Uterus (tissue), 2 donors: ENCODE measurements around the gene TMEM97.

ENCODE experiments used
- POLR2A ChIP-seq, 2 donors: fragments of 450-650 bp; IDR thresholded peaks; one replicate each; pipeline ENCODE4 v1.6.1; 2016; ENCODE audit warnings: antibody characterized with exemption in 2 of 2, mild to moderate bottlenecking in 1 of 2, moderate library complexity in 1 of 2
- TF ChIP-seq, protein P1 (sequence below), 4 experiments: fragments of 200-600 bp in 2 of 4; fragments of 450-650 bp in 2 of 4; sonication (generic) in 2 of 4; IDR thresholded peaks; one replicate each; pipeline ENCODE4 v1.5.1; 2016 to 2019; ENCODE audit warnings: antibody characterized with exemption in 4 of 4, mild to moderate bottlenecking in 2 of 4, moderate library complexity in 1 of 4

DNA sequence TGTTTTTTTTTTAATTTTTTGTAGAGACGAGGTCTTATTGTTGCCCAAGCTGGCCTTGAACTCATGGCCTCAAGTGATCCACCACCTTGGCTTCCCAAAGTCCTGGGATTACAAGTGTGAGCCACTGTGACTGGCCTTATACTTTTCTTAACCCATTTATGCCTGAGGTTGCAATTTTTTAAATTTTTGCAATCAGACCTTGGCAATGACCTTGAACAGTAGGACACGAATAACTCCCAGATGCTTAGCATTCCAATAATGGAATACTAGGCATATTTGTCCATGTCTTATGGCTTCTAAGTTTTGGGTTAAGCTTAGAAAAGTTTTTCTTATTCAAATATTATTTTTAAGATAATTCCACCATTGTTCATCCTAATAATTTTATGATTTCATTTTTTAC lies 28.3 kb upstream of the TMEM97 start:
- TF ChIP-seq, protein P1, sequence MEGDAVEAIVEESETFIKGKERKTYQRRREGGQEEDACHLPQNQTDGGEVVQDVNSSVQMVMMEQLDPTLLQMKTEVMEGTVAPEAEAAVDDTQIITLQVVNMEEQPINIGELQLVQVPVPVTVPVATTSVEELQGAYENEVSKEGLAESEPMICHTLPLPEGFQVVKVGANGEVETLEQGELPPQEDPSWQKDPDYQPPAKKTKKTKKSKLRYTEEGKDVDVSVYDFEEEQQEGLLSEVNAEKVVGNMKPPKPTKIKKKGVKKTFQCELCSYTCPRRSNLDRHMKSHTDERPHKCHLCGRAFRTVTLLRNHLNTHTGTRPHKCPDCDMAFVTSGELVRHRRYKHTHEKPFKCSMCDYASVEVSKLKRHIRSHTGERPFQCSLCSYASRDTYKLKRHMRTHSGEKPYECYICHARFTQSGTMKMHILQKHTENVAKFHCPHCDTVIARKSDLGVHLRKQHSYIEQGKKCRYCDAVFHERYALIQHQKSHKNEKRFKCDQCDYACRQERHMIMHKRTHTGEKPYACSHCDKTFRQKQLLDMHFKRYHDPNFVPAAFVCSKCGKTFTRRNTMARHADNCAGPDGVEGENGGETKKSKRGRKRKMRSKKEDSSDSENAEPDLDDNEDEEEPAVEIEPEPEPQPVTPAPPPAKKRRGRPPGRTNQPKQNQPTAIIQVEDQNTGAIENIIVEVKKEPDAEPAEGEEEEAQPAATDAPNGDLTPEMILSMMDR (IDR thresholded peaks at IDR 0.05) = no peak
- no peak for TF ChIP-seq POLR2A (IDR thresholded peaks at IDR 0.05)
